Iris pigment epithelial cell (primary cell): ENCODE data around the gene TBC1D24.
A peak's percentile ranks its signal among the peaks of the same experiment; 100 is the strongest.

ENCODE experiments used
- DNase-seq: peaks from one replicate; pipeline ENCODE4 v3.0.0-alpha.2; 2011; ENCODE audit warnings: low read depth

TBC1D24 gene

GRCh38 chr16:2482708-2483534, 8.0 kb downstream of the TBC1D24 start:
- DNase-seq = peak; percentile 22

- DNase-seq = no peak
Measured at GRCh38 chr16:2483939-2484897, 9.3 kb downstream of the TBC1D24 start.

GRCh38 chr16:2484898-2485508, 10.1 kb downstream of the TBC1D24 start:
- DNase-seq = no peak

GRCh38 chr16:2485811-2486507, 11.0 kb downstream of the TBC1D24 start:
- DNase-seq = no peak

GRCh38 chr16:2486645-2487516, 12.0 kb downstream of the TBC1D24 start:
- peak; percentile 29 for DNase-seq

GRCh38 chr16:2487517-2487842, 12.6 kb downstream of the TBC1D24 start:
- no peak for DNase-seq

- DNase-seq = no peak
Measured at GRCh38 chr16:2487903-2488531, 13.1 kb downstream of the TBC1D24 start.

- DNase-seq = no peak
Measured at GRCh38 chr16:2489581-2489980, 14.7 kb downstream of the TBC1D24 start.

GRCh38 chr16:2490190-2491105, 15.5 kb downstream of the TBC1D24 start:
- DNase-seq = no peak

- DNase-seq = no peak
Measured at GRCh38 chr16:2492292-2492691, 17.4 kb downstream of the TBC1D24 start.

GRCh38 chr16:2493605-2494004, 18.7 kb downstream of the TBC1D24 start:
- DNase-seq = no peak

- no peak for DNase-seq
Measured at GRCh38 chr16:2494616-2495015, 19.7 kb downstream of the TBC1D24 start.

GRCh38 chr16:2495041-2495440, 20.1 kb downstream of the TBC1D24 start:
- no peak for DNase-seq

GRCh38 chr16:2496223-2497115, 21.5 kb downstream of the TBC1D24 start:
- no peak for DNase-seq

- no peak for DNase-seq
Measured at GRCh38 chr16:2497116-2497630, 22.2 kb downstream of the TBC1D24 start.

- no peak for DNase-seq
Measured at GRCh38 chr16:2497695-2498484, 23.0 kb downstream of the TBC1D24 start.

- no peak for DNase-seq
Measured at GRCh38 chr16:2498531-2499253, 23.8 kb downstream of the TBC1D24 start.
